Left colon (tissue), 2 donors: ENCODE measurements around the gene CNTNAP5. TPM values are rescaled to one million over a fixed set of nuclear protein-coding genes. Genes with fewer than 3 reads are reported as not detected.

Experiments used
- ATAC-seq: fragments of 200-7000 bp; cut with Tn5 transposase; one replicate; pipeline ENCODE4 v1.9.1; 2020; ENCODE audit warnings: mild to moderate bottlenecking, moderate library complexity
- DNase-seq, 2 donors: peaks; one replicate each; pipeline ENCODE4 v3.0.0-alpha.2; 2020
- intact Hi-C, 2 donors: fragments of 100-400 bp; cut with DNase I in 1 of 2; cut with micrococcal nuclease in 1 of 2; formaldehyde crosslinking; loops; one replicate each; pipeline versions ENCODE4 v1.11.2 to v1.14.0; 2022; cut with DNase I, micrococcal nuclease
- total RNA-seq, 2 donors: library from RNA; stranded (reverse); fragmentation: NEBNext Ultra II Directional; extraction: Animal tissue kit (Norgen Biotek cat#: 25700); gene quantifications; one replicate each; pipeline ENCODE4 v1.2.1, GENCODE V29; 2021
- donor health status: DM: no; HTN: no; CAD: no.
- donor health status: DM: yes; HTN: yes; CAD: no.

The CNTNAP5 gene
- total RNA-seq, 2 donors from 2014 or later, result 0.08 TPM; not detected in 1

DNA sequence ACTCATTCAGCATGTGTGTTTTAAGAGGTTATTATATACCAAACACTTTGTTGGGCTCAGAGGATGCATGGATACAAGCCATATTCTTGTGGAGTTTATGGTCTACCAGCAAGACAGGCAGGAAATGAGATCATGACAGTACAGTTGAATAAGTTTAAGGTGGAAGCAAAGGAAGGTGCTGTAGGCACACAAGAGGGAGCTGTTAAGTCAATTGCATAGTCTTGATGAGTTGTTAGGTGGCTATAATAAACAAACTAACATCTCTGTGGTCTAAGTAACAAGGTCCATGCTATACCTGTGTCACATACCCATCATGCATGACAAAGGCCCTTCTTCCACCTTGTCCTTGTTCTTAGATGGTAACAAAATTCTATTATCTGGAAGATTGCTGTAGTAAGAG, 538.3 kb downstream of the CNTNAP5 start:
- DNase-seq (no peak), ATAC-seq (peak; percentile 96)
- intact Hi-C loops, result no loop called here

DNA sequence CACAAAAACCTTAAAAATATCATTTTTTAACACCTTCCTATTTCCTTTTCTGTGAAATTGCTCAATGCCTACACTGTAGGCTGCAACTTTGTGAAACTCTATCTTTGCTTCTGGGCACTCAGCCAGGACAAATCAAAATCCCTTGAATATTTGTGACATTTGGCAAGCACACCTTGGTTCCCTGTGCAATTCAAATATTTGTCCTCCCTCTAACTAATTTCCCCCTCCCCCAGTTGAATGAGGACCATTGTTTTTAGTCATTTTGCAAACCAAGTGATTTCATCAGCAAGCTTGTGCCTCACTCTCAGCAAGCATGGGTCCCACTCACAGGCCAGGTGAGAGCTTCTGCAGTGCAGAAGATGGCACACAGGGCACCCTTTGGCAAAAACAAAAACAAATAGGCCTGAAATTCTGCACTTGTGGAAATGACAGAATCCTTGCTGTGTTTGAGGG, 541.5 kb downstream of the CNTNAP5 start:
- intact Hi-C loops, result no loop called here
- ATAC-seq, result peak; percentile 50
- no peak for DNase-seq

DNA sequence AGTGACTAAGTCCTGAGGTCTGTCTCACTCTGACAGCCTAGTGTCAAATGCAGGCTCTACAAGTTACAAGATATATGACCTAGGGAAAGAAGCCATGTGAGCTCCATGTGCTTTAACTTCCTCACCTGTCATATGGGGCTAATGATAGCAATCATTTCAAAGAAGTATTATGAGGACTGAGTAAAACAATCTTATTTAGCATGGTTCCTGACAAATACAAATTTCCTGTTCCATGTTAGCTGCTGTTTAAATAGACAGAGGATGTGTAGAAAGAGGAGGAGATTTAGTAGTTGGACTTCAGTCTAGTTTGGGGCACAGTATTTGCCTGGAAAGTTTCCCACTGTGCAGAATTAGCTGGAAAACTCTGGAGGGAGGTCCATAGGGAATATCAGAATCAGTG, 545.8 kb downstream of the CNTNAP5 start:
- ATAC-seq, result no peak
- intact Hi-C loops, result no loop called here
- no peak for DNase-seq

DNA sequence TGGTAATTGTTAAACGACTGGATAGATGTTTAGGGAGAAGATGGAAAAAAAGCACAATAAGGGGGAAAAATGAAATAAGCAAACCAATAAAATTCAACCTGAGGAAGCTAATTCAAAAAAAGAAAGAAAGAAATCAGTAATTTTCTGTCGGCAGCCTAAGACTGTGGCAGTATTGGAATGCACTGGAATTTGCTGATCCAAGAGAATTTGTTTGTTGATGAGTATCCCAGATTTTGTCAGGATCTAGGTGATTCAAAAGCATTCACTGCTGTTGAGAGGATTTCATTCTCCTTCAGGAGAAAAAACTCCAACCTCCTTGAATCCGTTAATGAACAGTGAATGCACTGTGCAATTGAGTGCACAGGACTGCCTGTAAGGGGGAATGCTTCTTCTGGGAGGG, 546.7 kb downstream of the CNTNAP5 start:
- no peak for ATAC-seq
- intact Hi-C loops, result no loop called here
- no peak for DNase-seq

- intact Hi-C loops, result no loop called here
- ATAC-seq, result peak; percentile 99
- DNase-seq, result no peak
Measured at GRCh38 chr2:124572934-124573634, 548.0 kb downstream of the CNTNAP5 start.

DNA sequence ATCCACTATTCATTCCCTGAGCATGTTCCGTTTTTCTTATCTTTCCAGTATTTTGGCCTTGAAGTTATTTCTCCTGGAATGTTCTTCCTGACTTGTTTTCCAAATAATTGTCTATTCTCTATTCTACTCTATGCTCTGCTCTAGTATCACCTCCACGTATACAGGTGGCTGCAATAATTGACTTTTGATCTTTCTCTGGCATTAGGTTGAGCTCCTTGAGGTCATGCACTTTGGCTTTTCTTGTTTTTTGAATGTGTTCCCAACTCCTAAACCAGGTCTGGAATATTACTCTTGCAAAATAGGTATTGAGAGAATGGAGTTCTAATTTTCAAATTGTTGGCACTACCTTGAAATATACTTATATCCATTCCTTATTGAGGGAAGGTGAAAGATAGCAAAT, 550.4 kb downstream of the CNTNAP5 start:
- intact Hi-C loops, result no loop called here
- ATAC-seq (no peak), DNase-seq (no peak)

DNA sequence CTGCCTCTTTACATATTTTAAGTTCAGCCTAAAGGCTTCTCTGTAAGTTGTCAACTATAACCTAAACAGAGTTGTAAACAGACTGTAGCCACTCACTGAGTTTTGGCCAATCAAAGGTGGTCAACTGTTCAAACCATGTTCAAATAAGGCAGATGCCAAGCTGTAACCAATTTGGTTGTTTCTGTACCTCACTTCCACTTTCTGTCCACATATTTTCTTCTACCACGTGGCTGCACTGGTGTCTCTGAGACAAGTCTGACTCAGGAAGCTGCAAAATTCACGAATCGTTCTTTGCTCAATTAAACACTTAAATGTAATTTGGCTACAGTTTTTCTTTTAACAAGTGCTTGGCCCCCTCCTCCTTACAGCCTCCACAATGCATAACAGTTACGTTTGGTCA, 555.2 kb downstream of the CNTNAP5 start:
- no peak for DNase-seq
- intact Hi-C loops, result no loop called here
- no peak for ATAC-seq

GRCh38 chr2:124582387-124582786, 557.3 kb downstream of the CNTNAP5 start:
- intact Hi-C loops, result no loop called here
- ATAC-seq, result no peak
- DNase-seq, result no peak

DNA sequence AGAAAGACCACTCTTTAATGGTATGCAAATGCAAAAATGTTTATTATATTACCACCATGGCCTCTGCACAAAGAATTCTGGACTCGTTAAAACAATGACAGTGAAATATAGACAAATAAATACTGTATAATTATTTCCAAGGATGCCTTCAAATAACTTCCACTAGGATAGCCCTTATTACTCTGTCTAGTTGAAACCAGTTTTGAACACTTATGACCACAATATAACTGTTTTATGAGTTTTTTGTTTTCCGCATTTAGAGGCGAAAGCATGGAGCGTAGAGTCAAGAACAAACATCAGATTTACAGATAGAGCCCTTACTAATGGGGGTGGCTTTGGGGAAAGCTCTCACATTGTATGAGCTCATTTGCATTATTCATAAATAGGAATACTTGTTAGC, 559.5 kb downstream of the CNTNAP5 start:
- ATAC-seq, result peak; percentile 63
- intact Hi-C loops, result no loop called here
- no peak for DNase-seq

DNA sequence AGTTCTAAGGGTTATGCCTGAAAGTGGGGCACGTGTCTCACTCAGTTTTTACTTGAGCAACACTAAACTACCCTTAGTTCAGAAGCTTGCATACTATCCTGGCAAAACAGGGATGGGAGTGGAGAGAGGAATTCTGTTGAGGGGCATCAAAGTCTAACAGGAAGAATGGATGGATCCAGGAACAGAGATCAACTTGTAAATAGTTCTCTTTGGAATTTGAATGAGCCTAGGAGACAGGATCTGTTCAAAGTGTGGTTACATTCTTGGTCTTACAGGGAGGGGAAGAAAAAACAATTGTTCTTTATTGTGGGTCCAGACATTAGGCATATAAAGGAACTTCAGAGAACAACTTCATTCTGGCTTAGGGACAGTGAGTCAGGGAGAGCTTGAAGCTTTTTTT, 560.2 kb downstream of the CNTNAP5 start:
- DNase-seq, result no peak

DNA sequence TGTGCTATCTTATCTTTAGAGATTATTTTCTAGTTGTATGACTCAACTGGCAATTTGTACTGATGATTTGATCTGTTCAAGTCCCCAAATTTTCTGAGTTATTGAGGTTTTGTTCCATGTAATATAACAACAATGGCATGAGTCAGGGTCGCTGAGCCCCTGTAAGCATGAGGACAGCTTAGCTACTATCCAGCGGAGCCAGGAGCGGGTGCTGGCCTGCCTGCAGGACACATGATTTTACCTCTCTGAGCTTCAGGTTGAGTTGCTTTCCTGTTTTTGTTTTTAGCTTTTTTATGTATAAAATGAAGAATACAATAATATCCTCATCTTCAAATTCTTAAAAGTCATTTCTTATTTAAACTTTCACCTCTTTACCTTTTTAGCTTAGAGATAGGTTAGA, 561.1 kb downstream of the CNTNAP5 start:
- ATAC-seq, result no peak
- intact Hi-C loops, result no loop called here

More for the DNA sequence above, 560.2 kb downstream of the CNTNAP5 start:
- intact Hi-C loops, result no loop called here
- ATAC-seq, result peak; percentile 28

DNA sequence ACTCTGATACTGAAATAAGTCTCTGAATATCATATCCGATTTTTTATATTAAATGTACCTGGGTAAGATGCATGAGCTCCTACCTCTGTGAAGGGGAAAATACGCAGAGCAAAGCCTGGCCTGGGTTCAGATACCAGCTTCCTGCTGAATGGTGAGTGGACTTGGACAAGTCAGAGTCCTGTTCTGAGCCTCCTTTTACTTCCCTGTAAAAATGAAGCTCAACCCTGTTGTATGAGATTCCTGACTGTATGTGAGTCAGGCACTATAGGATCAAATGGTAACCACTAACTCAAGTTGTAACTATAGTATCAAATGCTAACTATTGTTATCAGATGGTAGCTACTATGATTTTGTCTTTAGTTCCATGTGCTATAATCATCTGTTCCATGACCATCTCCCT, 561.7 kb downstream of the CNTNAP5 start:
- ATAC-seq (peak; percentile 69), DNase-seq (no peak)
- intact Hi-C loops, result no loop called here

More for the DNA sequence above, 561.1 kb downstream of the CNTNAP5 start:
- DNase-seq, result no peak

DNA sequence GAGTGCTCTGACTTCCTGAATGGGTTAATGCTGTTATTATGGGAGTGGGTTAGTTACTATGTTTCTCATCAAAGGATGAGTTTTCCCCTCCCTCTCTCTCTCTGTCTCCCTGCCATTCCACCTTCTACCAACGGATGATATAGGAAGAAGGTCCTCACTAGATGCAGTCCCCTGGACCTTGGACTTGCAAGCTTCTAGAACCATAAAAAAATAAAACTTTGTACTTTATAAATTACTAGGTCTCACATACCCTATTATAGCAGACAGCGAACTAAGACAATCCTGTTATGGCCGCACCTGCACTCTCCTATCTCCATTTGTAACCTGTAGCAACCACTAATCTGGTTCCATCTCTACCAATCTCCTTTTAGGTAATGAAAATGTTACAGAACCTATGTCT, 564.9 kb downstream of the CNTNAP5 start:
- peak; percentile 95 for ATAC-seq
- peak in 1 of 2 donors; percentile 9 for DNase-seq
- intact Hi-C loops, result no loop called here

- intact Hi-C loops, result no loop called here
- DNase-seq (no peak), ATAC-seq (no peak)
Measured at GRCh38 chr2:124602759-124603158, 577.7 kb downstream of the CNTNAP5 start.

GRCh38 chr2:124604940-124605339, 579.9 kb downstream of the CNTNAP5 start:
- intact Hi-C loops, result no loop called here
- DNase-seq (no peak), ATAC-seq (no peak)

- DNase-seq (no peak), ATAC-seq (no peak)
- intact Hi-C loops, result no loop called here
Measured at GRCh38 chr2:124607679-124608078, 582.6 kb downstream of the CNTNAP5 start.

GRCh38 chr2:124609667-124610066, 584.6 kb downstream of the CNTNAP5 start:
- ATAC-seq, result no peak
- intact Hi-C loops, result no loop called here

DNA sequence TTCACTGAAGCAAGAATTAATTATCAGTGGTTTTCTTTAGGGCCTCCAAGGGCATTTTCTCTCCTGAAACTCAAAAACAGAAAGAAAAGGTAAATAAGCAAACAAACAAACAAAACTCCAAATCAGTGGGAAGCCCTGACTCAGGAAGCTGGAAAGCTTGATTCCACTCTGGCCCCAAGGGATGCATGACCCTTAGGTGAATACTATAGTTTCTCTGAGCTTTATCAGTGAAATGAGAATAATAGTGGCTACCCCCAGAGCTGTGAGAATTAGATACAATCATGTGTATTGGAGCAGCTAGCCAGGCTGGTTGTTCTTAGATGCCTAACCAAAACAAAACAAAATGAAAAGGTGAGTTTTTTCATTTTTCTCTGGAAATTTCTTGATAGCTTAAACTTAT, 585.1 kb downstream of the CNTNAP5 start:
- intact Hi-C loops, result no loop called here
- no peak for DNase-seq
- ATAC-seq, result no peak

More at GRCh38 chr2:124609667-124610066, 584.6 kb downstream of the CNTNAP5 start:
- no peak for DNase-seq

GRCh38 chr2:124610866-124611265, 585.8 kb downstream of the CNTNAP5 start:
- intact Hi-C loops, result no loop called here
- DNase-seq (no peak), ATAC-seq (no peak)

DNA sequence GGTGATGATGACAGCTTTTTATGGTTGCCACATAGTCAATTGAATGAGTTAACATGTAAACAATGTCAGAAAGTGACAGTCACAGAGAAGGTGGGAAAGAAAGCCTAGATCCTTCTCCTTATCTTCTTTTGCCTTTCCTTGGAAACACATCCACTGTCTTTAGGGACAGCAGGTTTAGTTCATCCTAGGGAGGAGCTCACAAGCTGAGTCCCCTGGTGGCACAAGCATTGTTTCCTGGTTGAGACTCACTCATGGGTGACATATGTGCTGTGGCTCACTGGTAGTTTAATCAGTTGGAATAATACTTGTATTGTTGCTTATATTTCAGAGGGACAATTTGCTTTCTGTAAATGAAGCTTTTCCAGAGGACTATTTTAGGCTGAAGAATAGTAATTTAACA, 598.5 kb downstream of the CNTNAP5 start:
- intact Hi-C loops, result no loop called here
- DNase-seq (no peak), ATAC-seq (no peak)

DNA sequence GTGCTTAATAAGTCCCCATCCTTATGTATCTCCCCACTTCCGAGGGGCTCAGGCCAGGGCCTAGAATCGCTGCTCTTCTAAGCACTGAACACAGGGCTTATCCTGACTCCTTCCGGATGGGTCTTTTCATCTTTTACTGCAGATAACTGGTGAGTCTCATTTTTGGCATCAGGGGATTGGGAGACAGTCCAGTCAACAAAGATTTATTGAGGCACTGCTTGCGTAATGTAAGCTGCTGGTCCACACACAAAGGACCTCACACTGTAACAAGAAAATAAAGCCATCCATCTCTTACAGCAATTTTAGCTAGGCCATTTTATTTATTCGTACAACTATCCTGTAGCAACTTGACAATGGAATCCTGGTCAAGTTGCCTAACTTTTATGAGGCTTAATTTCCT, 600.5 kb downstream of the CNTNAP5 start:
- ATAC-seq (no peak), DNase-seq (no peak)
- intact Hi-C loops, result no loop called here
